ENCODE results near the gene EIF2S2.

GRCh38 chr20:34045930-34046725 is 65.9 kb downstream of the EIF2S2 start:
- TF ChIP-seq CTCF (IDR thresholded peaks at IDR 0.05): no peak
- TF ChIP-seq POLR2AphosphoS5 (IDR thresholded peaks at IDR 0.05): no peak
- no peak for TF ChIP-seq POLR2A (IDR thresholded peaks at IDR 0.05)
